ENCODE results near the gene GTF3C5.
"Not testable (repeated sequence)": the region's sequence is repeated elsewhere in the genome, so short reads cannot be mapped to it uniquely, and the experiment has no call there.

Gene GTF3C5

GRCh38 chr9:133089271-133089671, 58.5 kb downstream of the GTF3C5 start:
- no peak overlapping the region for H3K4me3 ChIP-seq (ENCODE audit: low read length)
- TF ChIP-seq ZNF274 (IDR thresholded peaks at IDR 0.05; ENCODE audit: low read depth, low read length): no peak

GRCh38 chr9:133090187-133090586, 59.4 kb downstream of the GTF3C5 start:
- no peak overlapping the region for H3K4me3 ChIP-seq (ENCODE audit: low read length)
- no peak for TF ChIP-seq ZNF274 (IDR thresholded peaks at IDR 0.05; ENCODE audit: low read depth, low read length)

DNA sequence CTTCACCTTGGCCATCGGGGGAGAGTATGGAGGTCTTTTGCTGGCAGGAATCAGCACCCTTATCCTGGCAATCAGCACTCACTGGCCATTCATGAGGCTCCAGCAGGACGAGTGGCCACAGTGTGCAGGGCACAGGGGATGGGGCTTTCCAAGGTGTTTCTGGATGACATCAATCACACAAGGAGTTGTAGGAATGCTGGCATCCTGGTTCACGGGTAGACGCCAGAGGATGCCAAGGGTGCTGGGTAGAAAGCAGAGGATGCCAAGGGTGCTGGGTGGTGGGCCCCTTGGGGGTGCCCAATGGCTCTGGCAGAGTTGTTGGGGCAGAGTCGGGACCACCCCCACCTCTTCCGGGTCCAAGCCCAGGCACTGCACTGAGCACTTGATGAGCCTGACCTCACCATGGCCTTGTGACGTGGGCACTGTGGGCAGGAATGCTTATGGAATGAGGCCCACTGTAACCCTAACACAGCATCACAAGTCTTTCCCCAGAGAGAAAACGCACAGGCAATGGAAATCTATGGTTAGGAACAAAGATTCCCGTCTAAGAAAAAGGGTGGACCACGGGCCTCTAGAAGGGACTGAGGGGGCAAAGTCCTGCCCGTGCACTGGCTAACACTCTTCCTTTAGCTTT, 60.1 kb downstream of the GTF3C5 start:
- TF ChIP-seq ZNF274 (IDR thresholded peaks at IDR 0.05; ENCODE audit: low read depth, low read length): no peak
- no peak overlapping the region for H3K4me3 ChIP-seq (ENCODE audit: low read length)

GRCh38 chr9:133094351-133094750, 63.6 kb downstream of the GTF3C5 start:
- not testable (repeated sequence) for H3K4me3 ChIP-seq (ENCODE audit: low read length)

GRCh38 chr9:133094842-133095393, 64.1 kb downstream of the GTF3C5 start:
- no peak overlapping the region for H3K4me3 ChIP-seq (ENCODE audit: low read length)
- no peak for TF ChIP-seq ZNF274 (IDR thresholded peaks at IDR 0.05; ENCODE audit: low read depth, low read length)

DNA sequence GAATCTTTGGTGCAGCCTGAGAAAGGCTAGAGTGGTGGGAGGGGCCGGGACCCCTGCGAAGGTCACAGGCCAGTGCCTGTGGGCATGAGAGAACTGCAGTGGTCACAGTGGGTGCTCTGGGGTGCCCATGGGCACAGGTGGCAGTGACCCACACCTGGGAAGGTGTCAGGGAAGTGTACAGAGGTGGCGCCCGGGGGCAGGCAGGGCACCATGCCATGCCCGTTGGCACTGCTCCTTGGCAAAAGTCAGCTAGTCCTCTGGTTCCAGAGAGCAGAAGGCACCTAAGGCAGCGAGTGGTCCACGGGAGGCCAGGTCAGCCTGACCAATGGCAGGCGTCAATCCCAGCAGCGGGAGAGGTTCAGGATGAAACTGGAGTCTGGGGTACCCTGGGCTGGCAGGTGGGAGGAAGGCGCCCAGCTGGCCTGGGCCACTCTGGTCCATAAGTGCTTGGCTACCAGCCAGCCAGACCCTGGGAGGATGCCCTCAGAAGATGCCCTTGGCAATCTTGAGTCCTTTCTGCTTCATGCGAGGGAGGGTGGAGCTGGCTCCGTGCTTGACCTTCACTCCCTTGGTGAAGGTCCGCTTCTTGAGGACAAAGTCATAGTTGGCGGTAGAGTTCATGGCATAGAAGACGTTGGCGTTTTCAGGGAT, 67.4 kb downstream of the GTF3C5 start:
- no peak overlapping the region for H3K4me3 ChIP-seq (ENCODE audit: low read length)
- no peak for TF ChIP-seq ZNF274 (IDR thresholded peaks at IDR 0.05; ENCODE audit: low read depth, low read length)

DNA sequence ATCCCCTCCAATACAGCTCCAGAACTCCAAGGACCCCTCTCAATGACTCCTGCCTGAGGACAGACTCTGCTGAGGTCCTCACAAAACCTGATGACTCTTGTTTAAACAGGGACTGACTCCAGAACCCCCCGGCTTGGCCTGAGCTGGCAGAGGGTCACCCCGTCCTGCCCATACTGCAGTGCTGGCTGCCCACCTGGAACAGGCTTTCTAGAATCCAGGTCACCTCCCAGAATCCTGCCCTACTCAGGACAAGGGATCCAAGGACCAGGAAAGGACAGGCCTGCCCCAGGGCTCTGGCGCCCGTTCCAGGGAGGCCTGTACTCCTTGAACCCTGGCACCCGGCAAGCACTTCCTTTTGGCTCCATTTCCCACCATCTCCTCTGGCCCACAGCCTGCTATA, 68.1 kb downstream of the GTF3C5 start:
- no peak overlapping the region for H3K4me3 ChIP-seq (ENCODE audit: low read length)
- TF ChIP-seq ZNF274 (IDR thresholded peaks at IDR 0.05; ENCODE audit: low read depth, low read length): no peak

- no peak for TF ChIP-seq ZNF274 (IDR thresholded peaks at IDR 0.05; ENCODE audit: low read depth, low read length)
- no peak overlapping the region for H3K4me3 ChIP-seq (ENCODE audit: low read length)
Measured at GRCh38 chr9:133099726-133100505, 69.1 kb downstream of the GTF3C5 start.

- no peak for TF ChIP-seq ZNF274 (IDR thresholded peaks at IDR 0.05; ENCODE audit: low read depth, low read length)
- no peak overlapping the region for H3K4me3 ChIP-seq (ENCODE audit: low read length)
Measured at GRCh38 chr9:133100506-133101355, 69.9 kb downstream of the GTF3C5 start.

DNA sequence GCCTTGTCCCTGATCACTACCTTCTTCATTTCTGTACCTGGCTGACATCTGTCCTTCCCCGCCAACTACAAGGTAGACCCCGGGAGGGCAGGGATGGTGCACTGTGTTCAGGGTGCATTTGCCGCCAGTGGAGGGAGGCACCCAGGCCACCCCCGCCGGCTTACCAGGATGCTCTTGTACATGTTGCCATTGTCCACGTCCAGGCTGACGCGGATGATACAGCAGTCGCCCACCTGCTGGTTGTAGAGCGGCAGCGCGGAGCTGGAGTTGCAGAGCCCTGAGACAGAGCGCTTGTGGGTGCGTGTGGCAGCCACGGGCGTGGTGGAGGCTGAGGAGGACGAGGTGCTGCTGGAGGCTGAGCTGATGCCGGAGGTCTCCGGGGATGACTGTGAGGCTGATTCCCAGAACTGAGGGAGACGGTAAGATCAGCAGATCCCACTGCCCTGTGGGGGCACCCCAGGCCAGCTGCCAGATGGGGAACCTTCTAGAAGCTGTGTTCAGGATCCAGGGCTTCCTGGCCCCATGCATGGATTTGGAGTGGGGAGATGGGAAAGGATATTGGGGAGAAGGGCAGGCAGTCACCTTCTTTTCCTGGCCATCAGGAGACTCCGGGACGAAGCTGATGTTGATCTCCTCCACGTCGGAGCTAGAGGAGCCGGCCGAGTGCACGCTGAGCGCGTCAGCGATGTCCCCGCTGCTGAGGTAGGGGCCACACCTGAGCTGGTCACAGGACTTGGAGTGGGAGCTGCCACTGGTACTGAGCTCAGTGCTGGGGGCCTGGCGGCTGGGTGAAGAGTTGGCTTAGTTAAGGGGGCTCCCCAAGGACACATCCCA, 70.8 kb downstream of the GTF3C5 start:
- no peak for TF ChIP-seq ZNF274 (IDR thresholded peaks at IDR 0.05; ENCODE audit: low read depth, low read length)
- no peak overlapping the region for H3K4me3 ChIP-seq (ENCODE audit: low read length)

GRCh38 chr9:133102190-133103021, 71.6 kb downstream of the GTF3C5 start:
- no peak for TF ChIP-seq ZNF274 (IDR thresholded peaks at IDR 0.05; ENCODE audit: low read depth, low read length)
- no peak overlapping the region for H3K4me3 ChIP-seq (ENCODE audit: low read length)

GRCh38 chr9:133103183-133103986, 72.6 kb downstream of the GTF3C5 start:
- TF ChIP-seq ZNF274 (IDR thresholded peaks at IDR 0.05; ENCODE audit: low read depth, low read length): no peak

More at GRCh38 chr9:133103183-133103986, 72.6 kb downstream of the GTF3C5 start:
- H3K4me3 ChIP-seq (ENCODE audit: low read length): no peak overlapping the region
